Calu3 (cell line): ENCODE data around the gene RUFY1. TPM values are rescaled to one million over a fixed set of nuclear protein-coding genes. Genes with fewer than 3 reads are reported as not detected.
"Not testable (repeated sequence)": the region's sequence is repeated elsewhere in the genome, so short reads cannot be mapped to it uniquely, and the experiment has no call there.

Experiments used
- BruUV-seq: library from RNA; stranded (reverse); fragments of 400-500 nt; replicated peaks from 2 replicates; lab custom pipeline; 2021; lab: Mats Ljungman, UMichigan
- CTCF ChIA-PET: fragments of 300-600 bp; sonication (Branson Sonifier 250); formaldehyde crosslinking; loops from one replicate; lab custom pipeline; 2022; ENCODE audit warnings: antibody characterized with exemption; lab: Charles Lee
- DNase-seq: peaks from one replicate; pipeline ENCODE4 v3.0.0; 2022
- H3K27ac Mint-ChIP-seq: one replicate; pipeline ENCODE4 v1.8.0; 2022; ENCODE audit warnings: mixed read lengths; ENCODE audit not compliant: unreplicated experiment
- H3K27me3 Mint-ChIP-seq: one replicate; pipeline ENCODE4 v1.8.0; 2022; ENCODE audit warnings: mixed read lengths; ENCODE audit not compliant: unreplicated experiment
- H3K36me3 Mint-ChIP-seq: one replicate; pipeline ENCODE4 v1.8.0; 2022; ENCODE audit warnings: mild to moderate bottlenecking, moderate library complexity, mixed read lengths; ENCODE audit not compliant: insufficient read depth, unreplicated experiment
- H3K4me1 Mint-ChIP-seq: one replicate; pipeline ENCODE4 v1.8.0; 2022; ENCODE audit warnings: mild to moderate bottlenecking, low read depth, mixed read lengths; ENCODE audit not compliant: unreplicated experiment
- H3K4me3 Mint-ChIP-seq: one replicate; pipeline ENCODE4 v1.8.0; 2022; ENCODE audit warnings: mild to moderate bottlenecking, low read depth, moderate library complexity, mixed read lengths; ENCODE audit not compliant: unreplicated experiment
- H3K9me3 Mint-ChIP-seq: one replicate; pipeline ENCODE4 v1.8.0; 2022; ENCODE audit warnings: low read depth, mixed read lengths; ENCODE audit not compliant: unreplicated experiment
- intact Hi-C: fragments of 100-400 bp; cut with micrococcal nuclease; formaldehyde crosslinking; loops from one replicate; pipeline ENCODE4 v1.10.0; 2022; ENCODE audit not compliant: unreplicated experiment
- total RNA-seq: library from RNA; stranded (reverse); gene quantifications from 2 replicates; pipeline ENCODE4 v1.2.3, GENCODE V29; 2022
- TF ChIP-seq, protein P1 (sequence below): fragments of 200-600 bp; IDR thresholded peaks from one replicate; pipeline ENCODE4 v1.8.0; 2022; ENCODE audit warnings: antibody characterized with exemption; ENCODE audit not compliant: unreplicated experiment

RUFY1 gene
- total RNA-seq, 1 experiment from 2014 or later, result 41.5 TPM

DNA sequence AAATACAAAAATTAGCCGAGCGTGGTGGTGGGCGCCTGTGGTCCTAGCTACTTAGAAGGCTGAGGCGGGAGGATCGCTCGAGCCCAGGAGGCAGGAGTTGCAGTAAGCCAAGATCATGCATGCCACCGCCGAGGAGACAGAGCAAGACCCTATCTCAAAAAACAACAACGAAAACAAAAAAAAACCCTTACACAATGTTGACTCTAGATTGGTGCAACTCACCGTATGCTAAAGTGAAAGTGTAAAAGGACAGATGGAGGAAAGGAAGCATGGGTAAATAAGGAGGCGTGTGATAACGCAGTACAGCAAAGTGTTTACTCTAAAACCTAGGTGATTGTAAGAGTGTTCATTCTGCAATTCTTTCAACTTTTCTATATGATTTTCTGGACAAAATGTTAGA lies 15.9 kb upstream of the RUFY1 start:
- H3K9me3 Mint-ChIP-seq, result no peaks in the 10 kb centered on the region
- no peaks in the 10 kb centered on the region for H3K4me1 Mint-ChIP-seq
- no peak for DNase-seq
- no peak overlapping the region for H3K27ac Mint-ChIP-seq
- H3K36me3 Mint-ChIP-seq, result peaks cover 3% of the 10 kb centered on the region
- CTCF ChIA-PET, result no interaction called here
- BruUV-seq, result no TSS peak
- no peak overlapping the region for H3K4me3 Mint-ChIP-seq
- intact Hi-C loops, result no loop called here
- H3K27me3 Mint-ChIP-seq, result no peaks in the 10 kb centered on the region
- TF ChIP-seq, protein P1, sequence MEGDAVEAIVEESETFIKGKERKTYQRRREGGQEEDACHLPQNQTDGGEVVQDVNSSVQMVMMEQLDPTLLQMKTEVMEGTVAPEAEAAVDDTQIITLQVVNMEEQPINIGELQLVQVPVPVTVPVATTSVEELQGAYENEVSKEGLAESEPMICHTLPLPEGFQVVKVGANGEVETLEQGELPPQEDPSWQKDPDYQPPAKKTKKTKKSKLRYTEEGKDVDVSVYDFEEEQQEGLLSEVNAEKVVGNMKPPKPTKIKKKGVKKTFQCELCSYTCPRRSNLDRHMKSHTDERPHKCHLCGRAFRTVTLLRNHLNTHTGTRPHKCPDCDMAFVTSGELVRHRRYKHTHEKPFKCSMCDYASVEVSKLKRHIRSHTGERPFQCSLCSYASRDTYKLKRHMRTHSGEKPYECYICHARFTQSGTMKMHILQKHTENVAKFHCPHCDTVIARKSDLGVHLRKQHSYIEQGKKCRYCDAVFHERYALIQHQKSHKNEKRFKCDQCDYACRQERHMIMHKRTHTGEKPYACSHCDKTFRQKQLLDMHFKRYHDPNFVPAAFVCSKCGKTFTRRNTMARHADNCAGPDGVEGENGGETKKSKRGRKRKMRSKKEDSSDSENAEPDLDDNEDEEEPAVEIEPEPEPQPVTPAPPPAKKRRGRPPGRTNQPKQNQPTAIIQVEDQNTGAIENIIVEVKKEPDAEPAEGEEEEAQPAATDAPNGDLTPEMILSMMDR, result no peak

DNA sequence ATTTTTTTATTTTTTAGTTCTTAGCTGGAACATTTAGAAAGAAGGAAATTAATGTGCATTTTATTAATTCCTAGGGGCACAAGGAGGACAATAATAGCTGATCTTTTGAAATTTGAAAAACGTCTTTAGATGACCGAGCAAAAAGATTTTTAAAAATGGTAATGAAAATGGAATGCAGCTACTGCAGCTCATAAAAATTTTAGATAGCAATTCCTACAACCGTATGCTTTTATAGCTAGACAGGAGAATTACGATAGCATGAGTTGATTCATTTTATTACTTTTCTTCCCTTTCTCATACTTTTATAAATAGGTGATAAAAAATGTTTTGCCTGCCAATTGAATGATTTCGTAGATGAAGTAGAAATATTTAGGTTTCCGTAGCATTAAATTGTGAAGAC lies 13.7 kb upstream of the RUFY1 start:
- Mint-ChIP-seq H3K36me3 (peaks cover 4% of the 10 kb centered on the region), H3K4me1 (peaks cover 1% of the 10 kb centered on the region), H3K27me3 (no peaks in the 10 kb centered on the region), H3K9me3 (no peaks in the 10 kb centered on the region), H3K4me3 (no peak overlapping the region), H3K27ac (no peak overlapping the region)
- TF ChIP-seq, protein P1, result no peak
- intact Hi-C loops, result no loop called here
- DNase-seq, result no peak
- CTCF ChIA-PET, result no interaction called here
- BruUV-seq, result no TSS peak

DNA sequence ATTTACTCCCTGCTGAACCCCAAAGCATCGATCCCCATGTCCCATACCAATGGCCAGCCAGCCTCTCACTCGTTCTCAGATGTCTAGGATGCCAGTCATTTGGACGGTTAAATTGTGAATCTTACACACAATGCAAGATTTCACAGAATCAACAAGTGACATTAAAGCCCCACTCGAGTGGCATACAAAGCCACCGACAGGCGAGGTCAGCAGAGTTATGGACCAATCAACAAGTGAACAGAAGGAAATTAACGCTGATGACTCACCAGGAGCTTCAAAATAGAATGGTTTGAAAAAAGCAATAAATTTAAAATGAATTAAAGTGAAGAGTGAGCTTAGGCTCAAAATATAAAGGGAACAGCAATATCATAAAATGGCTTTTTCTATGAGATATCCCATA lies 8.2 kb upstream of the RUFY1 start:
- BruUV-seq, result no TSS peak
- TF ChIP-seq, protein P1, result no peak
- H3K27me3 Mint-ChIP-seq, result no peaks in the 10 kb centered on the region
- H3K4me3 Mint-ChIP-seq, result no peak overlapping the region
- H3K36me3 Mint-ChIP-seq, result peaks cover 9% of the 10 kb centered on the region
- no peaks in the 10 kb centered on the region for H3K9me3 Mint-ChIP-seq
- H3K4me1 Mint-ChIP-seq, result peaks cover 13% of the 10 kb centered on the region
- CTCF ChIA-PET, result interaction anchor here (0.5 kb wide), 1 partner anchor 123 kb away, joined by 3 read pairs; no protein-coding TSS in a partner anchor
- intact Hi-C loops, result no loop called here
- no peak for DNase-seq
- H3K27ac Mint-ChIP-seq, result peak overlapping the region; percentile 13

DNA sequence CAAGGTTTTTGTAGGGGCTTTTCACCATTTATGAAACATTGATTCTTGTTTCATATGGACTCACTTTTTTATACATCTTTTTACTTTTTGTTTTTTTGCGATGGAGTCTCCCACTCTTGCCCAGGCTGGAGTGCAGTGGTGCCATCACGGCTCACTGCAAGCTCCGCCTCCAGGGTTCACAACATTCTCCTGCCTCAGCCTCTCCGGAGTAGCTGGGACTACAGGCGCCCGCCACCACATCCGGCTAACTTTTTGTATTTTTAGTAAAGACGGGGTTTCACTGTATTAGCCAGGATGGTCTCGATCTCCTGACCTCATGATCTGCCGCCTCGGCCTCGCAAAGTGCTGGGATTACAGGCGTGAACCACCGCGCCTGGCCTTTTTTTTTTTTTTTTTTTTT lies 7.1 kb upstream of the RUFY1 start:
- H3K27ac Mint-ChIP-seq, H3K9me3 Mint-ChIP-seq, intact Hi-C loops, CTCF ChIA-PET, H3K27me3 Mint-ChIP-seq, H3K4me3 Mint-ChIP-seq, BruUV-seq, DNase-seq, H3K36me3 Mint-ChIP-seq: not testable (repeated sequence)
- H3K4me1 Mint-ChIP-seq, result peaks cover 13% of the 10 kb centered on the region

DNA sequence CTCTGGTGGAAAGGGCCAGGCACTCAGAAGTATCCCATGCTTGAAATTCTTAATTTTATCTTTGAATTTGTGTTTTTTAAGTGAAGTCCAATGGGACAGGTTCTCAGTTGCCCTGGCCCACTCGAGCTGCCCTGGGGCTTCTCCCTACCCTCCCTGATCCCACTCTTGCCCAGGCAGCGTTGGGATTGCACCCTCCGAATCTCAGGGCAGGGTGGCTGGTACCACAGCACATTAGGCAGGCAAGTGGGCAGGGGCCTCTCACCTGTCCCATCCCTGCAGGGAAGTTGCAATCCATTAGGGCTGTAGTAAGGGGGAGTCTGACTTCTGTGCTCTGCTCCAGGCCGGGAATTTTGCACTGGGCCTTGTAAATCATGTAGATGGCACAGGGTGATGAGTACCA lies 2.7 kb downstream of the RUFY1 start:
- CTCF ChIA-PET, result interaction anchor here (0.5 kb wide), 1 partner anchor 44 kb away, joined by 3 read pairs; no protein-coding TSS in a partner anchor
- peaks cover 19% of the 10 kb centered on the region for H3K4me1 Mint-ChIP-seq
- H3K36me3 Mint-ChIP-seq, result peaks cover 51% of the 10 kb centered on the region
- no TSS peak for BruUV-seq
- intact Hi-C loops, result loop anchor here (10.0 kb wide), 1 partner anchor 142 kb away; the partner anchor contains the start of gene CANX
- no peak overlapping the region for H3K27ac Mint-ChIP-seq
- TF ChIP-seq, protein P1, result no peak
- H3K4me3 Mint-ChIP-seq, result no peak overlapping the region
- no peaks in the 10 kb centered on the region for H3K27me3 Mint-ChIP-seq
- no peak for DNase-seq
- H3K9me3 Mint-ChIP-seq, result no peaks in the 10 kb centered on the region
